ENCODE data around the gene UBN2.
A peak's percentile ranks its signal among the peaks of the same experiment; 100 is the strongest.
"Not testable (repeated sequence)": the region's sequence is repeated elsewhere in the genome, so short reads cannot be mapped to it uniquely, and the experiment has no call there.

Gene UBN2

DNA sequence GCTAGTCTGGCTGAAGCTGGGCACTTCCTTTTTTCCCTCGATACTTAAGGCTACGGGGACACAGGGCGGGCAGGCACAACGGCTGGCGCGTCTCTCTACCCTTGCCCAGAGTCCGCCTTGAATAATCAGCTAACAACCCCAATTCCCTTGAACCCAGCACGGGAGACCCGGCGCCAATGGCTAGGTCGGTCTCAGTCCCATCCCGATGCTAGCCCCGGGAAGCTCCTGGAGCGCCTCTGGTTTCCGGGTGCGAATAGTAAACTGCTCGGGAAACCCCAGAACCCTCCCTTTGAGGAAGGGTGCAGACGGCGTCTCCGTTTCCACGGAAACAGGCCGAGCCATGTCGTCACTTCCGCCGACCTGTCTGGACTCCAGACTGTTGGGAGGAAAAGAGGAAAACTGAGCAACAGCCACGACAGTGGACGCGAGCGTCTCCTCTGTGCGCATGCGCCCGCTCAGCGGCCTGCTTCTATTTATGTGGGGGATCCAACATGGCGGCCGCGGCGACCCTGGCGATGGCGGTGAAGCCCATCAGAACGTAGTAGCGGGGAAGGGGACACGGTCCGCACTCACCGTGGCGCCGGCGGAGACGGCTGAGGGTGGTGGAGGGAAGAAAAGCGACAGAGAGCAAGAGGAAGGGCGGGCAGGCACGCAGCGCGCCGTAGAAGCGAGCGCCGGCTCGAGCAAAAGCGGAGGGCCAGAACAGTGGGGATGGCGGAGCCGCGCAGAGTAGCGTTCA lies at the start of gene UBN2:
TSS of gene UBN2 (plus strand) at position 464 of the 739 bp plus-strand sequence. CDS start at position 712, 248 bp downstream.
- DNase-seq (ENCODE audit: low spot score) (peak; percentile 96), FAIRE-seq (peak; percentile 82)

DNA sequence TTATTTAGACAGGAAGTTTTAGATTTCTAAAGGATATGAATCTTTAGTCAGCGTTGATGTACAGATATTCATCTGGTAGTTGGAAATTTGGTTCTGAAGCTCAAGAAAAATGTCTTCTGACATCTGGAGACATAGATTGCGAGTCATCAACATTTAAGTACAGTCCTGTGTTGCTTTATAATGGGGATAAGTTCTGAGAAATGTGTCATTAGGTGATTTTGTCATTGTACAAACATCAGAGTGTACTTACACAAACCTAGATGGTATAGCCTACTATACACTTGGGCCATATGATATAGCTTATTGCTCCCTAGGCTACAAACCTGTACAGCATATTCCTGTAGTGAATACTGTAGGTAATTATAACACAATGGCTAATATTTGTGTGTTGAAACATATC lies 49.6 kb upstream of the UBN2 start:
- DNase-seq (ENCODE audit: low spot score) (no peak), FAIRE-seq (no peak)

DNA sequence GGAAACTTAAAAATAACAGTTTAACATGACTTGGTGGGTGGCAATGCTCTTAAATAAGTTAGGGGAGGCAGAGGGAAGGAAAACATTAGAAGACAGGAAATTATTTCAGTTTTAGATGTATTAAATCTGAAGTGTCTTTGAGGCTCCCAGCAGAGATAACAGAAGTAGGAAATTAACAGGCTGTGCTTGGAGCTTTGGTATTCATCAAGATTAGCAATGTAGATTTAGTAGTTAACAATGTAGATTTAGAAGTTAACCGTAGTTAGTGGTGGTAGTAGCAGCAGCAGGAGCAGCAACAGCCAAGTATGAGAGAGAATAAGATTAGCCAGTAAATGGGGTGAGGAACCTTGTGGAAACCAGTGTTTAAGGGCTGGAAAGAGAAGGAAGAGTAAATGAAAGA lies 48.7 kb upstream of the UBN2 start:
- no peak for FAIRE-seq
- DNase-seq (ENCODE audit: low spot score), result no peak

DNA sequence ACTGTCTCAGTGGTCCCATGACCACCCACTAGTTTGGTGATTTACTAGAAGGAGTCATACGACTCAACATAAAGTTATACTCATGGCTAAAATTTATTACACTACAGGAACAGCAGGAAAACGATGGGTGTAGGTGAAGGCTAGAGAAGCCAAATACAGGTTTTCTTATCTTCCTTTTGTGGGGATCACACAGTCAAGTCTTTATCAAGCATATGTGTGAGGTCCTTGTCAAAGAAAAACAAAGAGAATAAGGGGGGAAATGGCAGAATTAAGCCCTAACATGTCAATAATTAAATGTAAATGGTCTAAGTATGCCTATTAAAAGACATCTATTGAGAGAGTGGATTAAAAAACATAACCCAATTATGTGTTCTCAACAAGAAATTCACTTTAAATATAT lies 47.8 kb upstream of the UBN2 start:
- FAIRE-seq, result no peak

GRCh38 chr7:139183878-139184338 lies 47.1 kb upstream of the UBN2 start:
- no peak for FAIRE-seq
- DNase-seq (ENCODE audit: low spot score), result no peak

More for the DNA sequence above, 47.8 kb upstream of the UBN2 start:
- no peak for DNase-seq (ENCODE audit: low spot score)

DNA sequence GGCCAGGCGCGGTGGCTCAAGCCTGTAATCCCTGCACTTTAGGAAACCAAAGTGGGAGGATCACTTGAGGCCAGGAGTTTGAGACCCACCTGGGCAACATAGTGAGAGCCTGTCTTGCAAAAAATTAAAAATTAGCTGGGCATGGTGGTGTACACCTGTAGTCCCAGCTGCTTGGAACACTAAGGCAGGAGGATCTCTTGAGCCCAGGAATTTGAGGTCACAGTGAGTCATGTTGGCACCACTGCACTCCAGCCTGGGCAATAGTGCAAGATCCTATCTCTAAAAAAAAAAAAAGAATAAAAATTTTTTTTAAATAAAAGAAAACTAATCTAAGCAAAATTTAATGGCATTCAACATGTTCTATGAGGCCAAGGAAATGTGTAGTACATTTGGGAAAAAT lies 44.9 kb upstream of the UBN2 start:
- no peak for FAIRE-seq

GRCh38 chr7:139189357-139189756 lies 41.7 kb upstream of the UBN2 start:
- DNase-seq (ENCODE audit: low spot score), result no peak
- FAIRE-seq, result no peak

More for the DNA sequence above, 44.9 kb upstream of the UBN2 start:
- DNase-seq (ENCODE audit: low spot score), result no peak

DNA sequence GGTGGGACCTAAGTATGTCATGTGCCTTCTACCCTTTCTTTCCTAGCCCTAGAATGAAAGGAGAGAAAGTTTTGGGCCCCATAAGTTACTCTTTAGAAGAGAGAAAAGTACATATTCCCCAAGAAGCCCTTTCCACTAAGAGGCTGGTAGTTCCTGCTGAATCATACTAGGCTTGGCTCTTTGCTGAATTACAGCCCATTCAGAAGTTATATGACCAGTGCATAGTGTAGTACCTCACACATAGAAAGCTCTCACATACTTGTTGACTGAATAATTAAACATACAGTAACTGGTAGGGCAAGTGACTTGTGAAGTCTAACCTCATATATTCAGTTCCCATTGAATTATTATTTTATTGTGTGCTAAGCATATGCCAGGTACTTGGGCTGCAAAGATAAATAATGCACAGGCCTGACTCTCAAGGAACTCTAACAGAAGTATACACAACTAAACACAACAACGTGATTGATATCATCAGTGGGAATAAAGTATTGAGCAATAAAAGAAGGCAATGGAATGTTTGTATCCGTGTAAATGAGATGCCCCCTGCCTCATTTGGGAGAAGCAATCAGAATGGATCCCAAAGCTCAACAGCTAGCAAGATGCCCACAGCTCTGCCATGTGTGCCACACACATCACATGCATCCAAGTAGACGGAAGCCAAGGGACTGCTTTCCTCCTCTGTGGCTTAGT lies 38.9 kb upstream of the UBN2 start:
- DNase-seq (ENCODE audit: low spot score), result no peak
- no peak for FAIRE-seq

GRCh38 chr7:139200382-139200781 lies 30.7 kb upstream of the UBN2 start:
- DNase-seq (ENCODE audit: low spot score) (no peak), FAIRE-seq (no peak)

DNA sequence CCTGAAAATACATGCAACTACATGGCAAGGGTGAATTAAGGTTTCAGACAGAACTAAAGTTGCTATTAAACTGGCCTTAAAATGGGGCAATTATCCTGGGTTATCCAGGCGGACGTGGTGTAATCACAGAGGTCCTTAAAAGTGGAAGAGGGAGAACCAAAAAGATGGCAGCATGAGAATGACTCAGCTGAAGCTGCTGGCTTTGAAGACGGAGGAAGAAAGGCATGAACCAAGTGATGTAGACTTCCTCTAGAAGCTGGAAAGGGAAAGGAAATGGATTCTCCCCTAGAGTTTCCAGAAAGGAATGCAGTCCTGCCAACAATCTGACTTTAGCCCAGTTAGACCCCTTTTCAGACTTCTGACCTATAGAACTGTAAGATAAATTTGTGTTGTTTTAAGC lies 27.0 kb upstream of the UBN2 start:
- DNase-seq (ENCODE audit: low spot score) (no peak), FAIRE-seq (no peak)

DNA sequence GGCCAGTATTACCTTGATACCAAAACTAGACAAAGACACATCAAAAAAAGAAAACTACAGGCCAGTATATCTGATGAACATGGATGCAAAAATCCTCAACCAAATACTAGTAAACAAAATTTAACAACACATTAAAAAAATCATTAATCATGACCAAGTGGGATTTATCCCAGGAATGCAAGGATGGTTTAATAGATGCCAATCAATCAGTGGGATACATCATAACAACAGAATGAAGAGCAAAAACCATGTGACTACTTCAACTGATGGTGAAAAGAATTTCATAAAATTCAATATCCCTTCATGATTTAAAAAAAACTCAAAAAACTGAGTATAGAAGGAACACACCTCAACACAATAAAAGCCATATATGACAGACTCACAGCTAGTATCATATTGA lies 25.2 kb upstream of the UBN2 start:
- DNase-seq (ENCODE audit: low spot score) (no peak), FAIRE-seq (no peak)

DNA sequence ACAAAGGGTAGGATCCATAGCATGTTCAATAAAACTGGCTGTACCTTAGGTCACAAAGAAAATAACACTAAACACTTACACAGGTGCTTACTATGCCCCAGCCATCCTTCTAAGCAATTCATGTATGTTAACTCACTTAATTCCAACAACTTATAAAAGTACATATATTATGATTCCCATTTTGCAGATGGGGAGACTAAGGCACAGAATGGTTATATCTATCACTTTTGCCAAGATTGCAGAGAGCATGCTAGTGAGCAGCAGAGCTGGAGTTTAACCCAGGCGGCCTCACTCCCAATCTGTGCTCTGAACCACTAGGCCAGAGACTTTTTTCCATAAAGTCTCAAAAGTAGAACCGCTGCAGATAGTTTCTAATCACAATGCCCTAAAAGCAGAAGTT lies 18.9 kb upstream of the UBN2 start:
- FAIRE-seq, result no peak
- DNase-seq (ENCODE audit: low spot score), result no peak

GRCh38 chr7:139213489-139213888 lies 17.5 kb upstream of the UBN2 start:
- DNase-seq (ENCODE audit: low spot score); FAIRE-seq: not testable (repeated sequence)

DNA sequence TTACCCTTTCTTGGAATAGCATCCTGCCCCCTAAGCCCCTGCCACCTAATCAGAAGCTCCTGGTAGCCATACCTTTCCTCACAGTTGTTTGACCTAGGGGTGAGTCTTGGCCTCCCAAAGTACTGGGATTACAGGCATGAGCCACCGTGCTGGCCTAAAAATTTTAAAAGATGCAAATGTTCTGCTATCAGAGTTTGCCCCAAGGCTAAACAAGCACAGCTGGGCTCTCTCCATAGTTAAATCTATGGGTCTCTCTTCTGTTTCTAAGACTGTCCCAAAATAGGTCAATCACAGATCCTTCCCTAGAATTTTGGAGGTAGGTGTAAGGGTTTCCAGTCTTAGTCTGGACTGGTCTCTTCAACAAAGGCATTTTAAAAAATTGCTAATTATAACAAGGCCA lies 12.9 kb upstream of the UBN2 start:
- DNase-seq (ENCODE audit: low spot score) (no peak), FAIRE-seq (no peak)

DNA sequence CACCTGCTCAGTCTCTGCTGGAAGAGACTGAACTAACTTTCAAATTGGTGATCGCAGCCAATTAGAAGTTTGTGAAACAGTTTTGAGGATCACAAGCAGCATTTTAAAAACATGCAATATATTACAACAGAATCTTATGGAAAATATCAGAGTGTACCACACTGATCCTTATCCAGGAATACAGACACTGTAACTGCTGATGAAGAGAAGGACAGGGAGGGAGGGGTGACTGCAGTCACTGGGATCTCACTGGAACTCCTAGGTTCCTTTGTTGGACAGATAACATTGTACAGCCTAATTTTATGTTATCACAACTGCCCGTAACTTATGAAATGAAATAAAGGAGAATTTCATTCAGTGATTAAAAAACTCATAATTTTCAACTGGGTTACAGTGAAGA lies 6.8 kb upstream of the UBN2 start:
- DNase-seq (ENCODE audit: low spot score) (no peak), FAIRE-seq (no peak)

DNA sequence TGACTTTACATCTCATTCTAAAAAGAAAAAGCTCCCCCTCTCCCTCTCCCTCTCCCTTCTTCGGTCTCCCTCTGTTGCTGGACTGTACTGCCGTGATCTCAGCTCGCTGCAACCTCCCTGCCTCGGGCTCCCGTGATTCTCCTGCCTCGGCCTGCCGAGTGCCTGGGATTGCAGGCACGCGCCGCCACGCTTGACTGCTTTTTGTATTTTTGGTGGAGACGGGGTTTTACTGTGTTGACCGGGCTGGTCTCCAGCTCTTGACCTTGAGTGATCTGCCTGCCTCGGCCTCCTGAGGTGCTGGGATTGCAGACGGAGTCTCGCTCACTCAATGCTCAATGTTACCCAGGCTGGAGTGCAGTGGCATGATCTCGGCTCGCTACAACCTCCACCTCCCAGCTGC lies 6.2 kb upstream of the UBN2 start:
- not testable (repeated sequence) for FAIRE-seq

DNA sequence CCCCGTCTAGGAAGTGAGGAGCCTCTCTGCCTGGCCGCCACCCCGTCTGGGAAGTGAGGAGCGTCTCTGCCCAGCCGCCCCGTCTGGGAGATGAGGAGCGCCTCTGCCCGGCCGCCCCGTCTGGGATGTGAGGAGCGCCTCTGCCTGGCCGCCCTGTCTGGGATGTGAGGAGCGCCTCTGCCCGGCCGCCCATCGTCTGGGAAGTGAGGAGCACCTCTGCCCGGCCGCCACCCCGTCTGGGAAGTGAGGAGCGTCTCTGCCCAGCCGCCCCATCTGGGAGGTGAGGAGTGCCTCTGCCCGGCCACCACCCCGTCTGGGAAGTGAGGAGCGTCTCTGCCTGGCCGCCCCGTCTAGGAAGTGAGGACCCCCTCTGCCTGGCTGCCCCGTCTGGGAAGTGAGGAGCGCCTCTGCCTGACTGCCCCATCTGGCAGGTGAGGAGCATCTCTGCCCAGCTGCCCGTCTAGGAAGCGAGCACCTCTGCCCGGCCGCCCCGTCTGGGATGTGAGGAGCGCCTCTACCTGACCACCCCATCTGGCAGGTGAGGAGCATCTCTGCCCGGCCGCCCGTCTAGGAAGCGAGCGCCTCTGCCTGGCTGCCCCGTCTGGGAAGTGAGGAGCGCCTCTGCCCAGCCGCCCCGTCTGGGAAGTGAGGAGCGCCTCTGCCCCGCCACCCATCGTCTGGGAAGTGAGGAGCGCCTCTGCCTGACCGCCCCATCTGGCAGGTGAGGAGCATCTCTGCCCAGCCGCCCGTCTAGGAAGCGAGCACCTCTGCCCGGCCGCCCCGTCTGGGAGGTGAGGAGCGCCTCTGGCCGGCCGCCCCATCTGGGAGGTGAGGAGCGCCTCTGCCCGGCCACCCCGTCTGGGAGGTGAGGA lies 5.5 kb upstream of the UBN2 start:
- not testable (repeated sequence) for DNase-seq (ENCODE audit: low spot score); FAIRE-seq

More for the DNA sequence above, 6.2 kb upstream of the UBN2 start:
- DNase-seq (ENCODE audit: low spot score), result not testable (repeated sequence)

DNA sequence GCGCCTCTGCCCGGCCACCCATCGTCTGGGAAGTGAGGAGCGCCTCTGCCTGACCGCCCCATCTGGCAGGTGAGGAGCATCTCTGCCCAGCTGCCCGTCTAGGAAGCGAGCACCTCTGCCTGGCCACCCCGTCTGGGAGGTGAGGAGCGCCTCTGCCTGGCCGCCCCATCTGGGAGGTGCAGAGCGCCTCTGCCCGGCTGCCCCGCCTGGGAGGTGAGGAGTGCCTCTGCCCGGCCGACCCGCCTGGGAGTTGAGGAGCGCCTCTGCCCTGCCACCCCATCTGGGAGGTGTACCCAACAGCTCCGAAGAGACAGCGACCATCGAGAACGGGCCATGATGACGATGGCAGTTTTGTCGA lies 4.9 kb upstream of the UBN2 start:
- DNase-seq (ENCODE audit: low spot score); FAIRE-seq: not testable (repeated sequence)

- FAIRE-seq; DNase-seq (ENCODE audit: low spot score): not testable (repeated sequence)
These were observed 4.0 kb upstream of the UBN2 start for GRCh38 chr7:139226988-139227488.

DNA sequence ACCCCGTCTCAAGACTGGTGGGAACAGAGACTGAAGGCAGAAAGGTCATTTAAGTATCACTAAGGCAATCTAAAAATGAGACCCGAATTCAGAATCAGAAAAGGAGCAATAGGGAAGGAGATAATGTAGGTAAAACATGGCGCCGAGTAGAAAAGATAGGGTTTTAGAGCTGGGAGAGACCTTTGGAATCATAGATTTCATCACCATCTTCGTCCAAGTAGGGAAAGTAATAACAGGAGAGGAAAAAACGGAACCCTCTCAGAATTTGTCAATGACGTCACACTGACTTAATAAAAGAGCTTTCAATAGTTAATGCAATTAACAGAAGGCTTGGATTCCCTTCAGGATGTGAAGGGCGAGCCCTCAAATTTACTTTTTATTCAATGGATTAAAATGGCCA lies 1.0 kb upstream of the UBN2 start:
- no peak for DNase-seq (ENCODE audit: low spot score)
- FAIRE-seq, result no peak

DNA sequence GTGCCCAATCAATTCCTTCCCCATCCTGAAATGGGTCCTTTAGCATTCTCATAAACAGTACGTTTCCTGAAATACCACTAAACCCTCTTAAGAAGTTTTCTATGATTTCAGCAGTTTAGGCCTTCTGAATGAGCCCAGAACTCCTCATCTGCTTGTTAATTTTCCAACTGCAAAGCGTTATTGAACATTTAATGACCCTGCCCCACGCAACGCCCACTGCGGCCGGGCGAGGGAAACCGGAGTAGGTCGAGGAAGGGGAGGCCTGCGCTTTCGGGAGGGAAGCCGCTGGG lies 608 bp upstream of the UBN2 start:
- FAIRE-seq (no peak), DNase-seq (ENCODE audit: low spot score) (no peak)

All from RCC 7860 (cell line).